HG03575 (cell line): Measurements from ENCODE around the gene VWCE.

Experiments used
- ATAC-seq: cut with Tn5 transposase; IDR thresholded peaks from one replicate; pipeline ENCODE4 v1.9.1; 2021; ENCODE audit not compliant: unreplicated experiment, insufficient number of reproducible peaks, low FRiP score; ENCODE audit errors: extremely low read depth

The VWCE gene

GRCh38 chr11:61292356-61292755 lies 2.8 kb downstream of the VWCE start:
- ATAC-seq: no peak

DNA sequence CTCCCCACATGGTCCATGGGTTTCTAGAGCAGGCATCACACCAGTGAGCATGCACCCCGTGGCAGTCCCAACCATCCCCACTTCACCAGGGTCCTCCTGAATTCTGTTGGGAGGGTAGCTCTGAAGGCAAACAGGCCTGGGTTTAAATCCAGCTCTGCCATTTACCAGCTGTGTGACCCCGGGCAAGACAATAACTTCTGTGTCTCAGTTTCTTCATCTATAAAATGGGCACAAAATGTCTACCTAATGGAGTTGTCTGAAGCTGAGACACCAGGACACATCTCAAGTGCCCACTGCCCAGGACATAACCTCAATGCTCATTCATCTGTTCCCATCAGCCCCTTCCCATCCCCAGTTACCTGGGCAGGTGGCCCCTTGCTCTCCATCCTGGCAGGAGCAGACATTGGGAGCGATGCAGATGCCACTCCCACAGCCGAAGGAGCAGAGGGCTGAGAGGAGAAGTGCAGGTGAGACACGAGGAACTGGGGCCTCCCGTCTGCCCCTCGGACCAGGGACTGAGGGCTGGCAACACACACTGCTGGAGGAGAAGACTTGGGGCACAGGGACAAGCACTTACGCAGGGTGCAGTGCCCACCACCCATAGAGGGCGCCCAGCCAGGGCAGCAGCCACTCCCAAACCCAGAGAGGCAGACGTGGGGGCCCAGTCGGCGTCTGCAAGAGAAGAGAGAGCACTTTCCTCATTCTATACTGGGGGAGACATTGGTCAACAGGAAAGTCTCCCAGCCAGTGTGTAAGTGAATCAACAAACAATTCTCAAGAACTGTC lies 4.0 kb downstream of the VWCE start:
- ATAC-seq: no peak

DNA sequence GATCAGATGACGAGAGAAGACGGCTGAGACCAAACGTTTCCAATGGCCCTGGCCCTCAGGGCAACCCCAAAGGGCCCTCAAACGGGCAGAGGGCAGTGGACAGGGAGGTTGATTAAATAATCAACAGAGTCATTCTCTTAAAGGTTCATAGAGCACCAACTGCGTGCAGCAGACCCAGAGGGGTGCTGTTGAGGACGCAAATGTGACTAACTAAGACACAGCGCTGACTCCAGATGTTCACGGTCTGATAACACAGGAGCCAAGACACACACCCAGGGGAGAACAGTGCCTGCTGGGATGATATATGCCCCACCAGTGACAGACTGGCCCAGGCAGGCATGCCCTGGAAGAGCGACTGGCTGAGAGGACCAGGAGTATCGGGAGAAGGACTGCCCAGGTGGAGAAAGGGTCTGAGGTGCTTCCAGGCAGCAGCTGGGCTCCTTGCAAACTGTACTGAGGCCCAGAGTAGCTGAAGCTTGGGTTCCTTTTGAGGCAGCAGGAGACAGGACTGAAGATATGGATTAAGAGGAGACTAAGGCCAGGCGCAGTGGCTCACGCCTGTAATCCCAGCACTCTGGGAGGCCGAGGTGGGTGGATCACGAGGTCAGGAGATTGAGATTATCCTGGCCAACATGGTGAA lies 7.7 kb downstream of the VWCE start:
- no peak for ATAC-seq

- ATAC-seq: no peak
Measured at GRCh38 chr11:61283613-61284012, 11.5 kb downstream of the VWCE start.

DNA sequence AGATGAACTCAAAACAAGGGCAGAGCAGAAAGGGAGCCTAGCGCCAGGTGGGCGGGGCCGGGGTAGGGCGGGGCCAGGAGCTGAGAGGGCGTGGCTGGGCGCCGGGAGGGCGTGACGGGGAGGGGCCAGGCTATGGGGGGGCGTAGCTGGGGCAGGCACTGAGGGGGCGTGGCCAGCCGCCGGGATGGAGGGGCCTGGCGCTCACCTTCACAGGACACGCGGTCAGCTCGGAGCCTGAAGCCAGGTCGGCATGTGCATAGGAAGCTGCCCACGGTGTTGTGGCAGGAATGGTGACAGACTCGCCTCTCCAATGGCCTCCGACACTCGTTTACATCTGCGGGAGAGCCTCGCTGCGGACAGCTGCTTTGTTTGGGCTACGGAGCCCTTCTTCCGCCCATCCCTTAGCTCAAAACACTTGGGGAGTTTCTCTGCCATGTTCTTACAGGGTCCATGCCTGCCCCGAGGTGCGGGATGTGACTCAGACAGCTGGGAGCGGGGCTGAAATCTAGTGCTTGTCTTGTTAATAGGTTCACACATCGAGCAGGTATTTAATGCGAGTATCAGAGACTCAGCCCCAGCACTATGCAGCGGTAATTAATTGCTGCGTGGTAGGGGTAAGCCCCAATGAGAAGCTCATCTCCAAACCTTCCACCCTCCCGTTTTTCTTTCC lies 13.4 kb downstream of the VWCE start:
- ATAC-seq: no peak

GRCh38 chr11:61280883-61281580 lies 14.1 kb downstream of the VWCE start:
- no peak for ATAC-seq

DNA sequence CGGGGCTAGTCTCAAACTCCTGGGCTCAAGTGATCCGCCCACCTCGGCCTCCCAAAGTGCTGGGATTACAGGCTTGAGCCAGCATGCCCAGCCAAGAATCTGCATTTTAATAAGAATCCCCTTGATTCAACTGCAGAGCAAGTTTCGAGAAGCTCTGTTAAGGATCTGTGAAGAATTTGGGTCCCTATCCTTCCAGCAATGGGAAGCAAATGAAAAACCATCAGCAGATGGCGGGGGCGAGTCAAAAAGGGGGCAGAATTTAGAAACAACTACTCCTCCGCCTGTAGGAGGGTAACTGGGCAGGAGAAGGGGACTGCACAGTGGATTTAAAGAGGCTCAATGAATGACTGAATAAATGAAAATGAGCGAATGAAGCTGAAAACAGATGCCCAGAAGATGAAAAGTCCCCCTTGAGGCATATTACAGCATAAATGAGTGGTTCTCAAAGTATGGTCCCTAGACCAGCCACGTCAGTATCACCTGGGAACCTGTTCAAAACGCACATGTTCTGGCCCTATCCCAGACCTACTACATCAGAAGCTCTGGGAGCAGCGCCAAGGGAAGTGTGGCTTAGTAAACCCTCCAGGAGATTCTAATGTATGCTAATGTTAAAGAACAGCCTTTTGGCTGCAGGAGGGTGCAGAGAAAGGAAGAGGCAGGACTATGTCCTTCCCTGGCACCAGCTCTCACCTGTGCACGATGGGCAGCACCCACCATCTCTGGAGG lies 15.0 kb downstream of the VWCE start:
- no peak for ATAC-seq

GRCh38 chr11:61278001-61278470 lies 17.1 kb downstream of the VWCE start:
- no peak for ATAC-seq

DNA sequence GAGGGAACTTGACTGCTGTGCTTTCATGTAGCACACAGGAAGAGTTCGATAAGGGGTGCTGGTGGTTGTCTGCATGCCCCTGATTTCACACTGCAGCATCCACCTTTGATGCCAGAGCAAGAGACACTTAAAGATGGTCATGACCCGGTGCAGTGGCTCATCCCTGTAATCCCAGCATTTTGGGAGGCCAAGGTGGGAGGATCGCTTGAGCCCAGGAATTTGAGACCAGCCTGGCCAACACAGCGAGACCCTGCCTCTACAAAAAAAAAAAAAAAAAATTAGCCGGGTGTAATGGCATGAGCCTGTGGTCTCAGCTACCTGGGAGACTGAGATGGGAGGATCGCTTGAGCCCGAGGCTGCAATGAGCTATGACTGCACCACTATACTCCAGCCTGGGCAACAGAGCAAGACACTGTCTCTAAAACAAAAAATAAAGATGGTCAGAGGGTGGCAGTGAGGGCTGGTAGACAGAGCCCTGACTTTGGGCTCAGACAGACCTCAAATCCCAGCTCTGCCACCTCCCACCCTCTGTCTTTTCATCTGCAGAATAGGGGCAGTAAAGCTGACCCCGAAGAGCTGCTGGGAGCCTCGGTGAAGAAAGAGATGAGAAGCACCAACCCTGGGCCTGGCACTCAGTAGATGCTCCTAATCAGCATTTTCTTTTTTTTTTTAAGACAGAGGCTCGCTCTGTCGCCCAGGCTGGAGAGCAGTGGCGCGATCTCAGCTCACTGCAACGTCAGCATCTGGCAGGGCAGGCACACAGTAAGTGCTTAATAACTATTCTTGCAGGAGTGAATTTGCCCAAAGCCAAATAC lies 17.7 kb downstream of the VWCE start:
- no peak for ATAC-seq

DNA sequence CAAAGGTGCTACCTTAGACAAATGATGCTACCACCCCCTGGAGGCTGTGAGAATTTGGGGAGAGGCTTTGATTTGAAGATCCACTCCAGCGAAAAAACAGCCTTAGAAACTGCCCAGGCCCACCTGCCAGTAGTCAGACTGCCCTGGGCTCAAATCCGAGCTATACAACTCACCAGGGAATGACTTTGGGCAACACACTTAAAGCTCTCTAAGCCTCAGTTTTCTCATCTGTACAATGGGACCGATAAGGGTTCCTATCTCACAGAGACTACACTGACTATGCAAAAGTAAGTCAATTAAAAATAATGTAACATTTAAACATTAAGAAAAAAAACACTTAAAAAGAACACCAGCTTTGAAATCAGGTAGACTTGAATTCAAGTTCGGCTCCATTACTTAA lies 19.9 kb downstream of the VWCE start:
- no peak for ATAC-seq

DNA sequence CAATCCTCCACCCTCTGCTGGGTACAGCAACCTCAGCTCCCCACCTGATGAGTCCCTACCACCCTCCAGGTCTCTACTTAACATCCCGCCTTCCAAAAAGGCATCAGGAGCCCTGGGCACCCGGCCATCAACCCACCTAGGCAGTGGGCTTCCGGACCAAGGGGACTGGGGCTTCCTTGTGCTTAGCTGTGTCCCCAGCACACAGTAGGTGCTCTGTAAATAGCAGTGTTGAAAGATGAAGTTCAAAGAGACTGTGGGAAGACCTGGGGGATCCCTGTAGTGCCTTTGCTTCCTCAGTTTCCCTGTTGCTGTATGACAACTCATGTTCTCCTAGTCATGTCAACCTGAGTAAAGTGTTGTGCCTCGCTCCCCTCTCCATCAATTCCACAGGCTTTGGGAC lies 21.0 kb downstream of the VWCE start:
- no peak for ATAC-seq

DNA sequence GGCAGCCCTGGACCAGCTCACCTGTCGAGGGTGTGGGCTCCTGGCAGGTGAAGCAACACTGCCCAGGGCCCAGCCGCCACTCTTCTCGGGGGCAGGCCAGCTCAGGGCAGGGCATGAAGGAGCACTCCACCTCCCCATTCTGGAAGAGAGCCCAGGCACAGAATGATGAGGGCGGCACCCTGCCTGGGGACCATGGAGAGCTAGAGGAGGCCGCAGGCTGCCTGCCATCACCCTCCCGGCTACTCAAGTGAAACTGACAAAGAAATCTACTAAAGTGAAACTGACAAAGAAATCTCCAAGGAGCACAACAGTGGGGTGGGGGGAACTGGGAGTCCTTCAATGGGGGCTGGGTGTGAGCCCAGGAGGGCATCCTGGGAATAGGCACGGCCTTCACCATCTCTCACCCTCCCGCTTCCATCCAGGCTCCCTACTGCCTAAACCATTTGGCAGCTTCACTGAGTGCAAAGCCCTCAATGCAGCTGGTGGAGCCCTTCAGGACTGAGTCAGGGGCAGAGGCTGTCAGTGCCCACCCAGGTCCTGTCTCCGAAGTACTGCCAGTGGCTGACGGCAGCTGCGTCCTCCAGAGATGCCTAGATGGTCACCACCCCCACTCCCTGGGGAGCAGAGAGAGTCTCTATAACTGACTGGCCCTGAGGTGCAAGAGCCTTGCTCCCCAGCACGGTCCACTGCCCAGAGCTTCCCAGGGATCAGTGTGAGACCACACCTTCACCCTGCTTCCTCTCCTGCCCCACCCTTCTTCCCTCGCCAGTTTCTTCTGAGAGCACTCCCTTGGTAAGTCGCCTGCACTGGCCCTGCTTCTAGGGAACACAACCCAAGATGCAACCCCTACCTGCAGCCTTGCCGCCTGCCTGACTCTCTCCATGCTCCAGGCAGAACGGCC lies 21.7 kb downstream of the VWCE start:
- ATAC-seq: no peak

DNA sequence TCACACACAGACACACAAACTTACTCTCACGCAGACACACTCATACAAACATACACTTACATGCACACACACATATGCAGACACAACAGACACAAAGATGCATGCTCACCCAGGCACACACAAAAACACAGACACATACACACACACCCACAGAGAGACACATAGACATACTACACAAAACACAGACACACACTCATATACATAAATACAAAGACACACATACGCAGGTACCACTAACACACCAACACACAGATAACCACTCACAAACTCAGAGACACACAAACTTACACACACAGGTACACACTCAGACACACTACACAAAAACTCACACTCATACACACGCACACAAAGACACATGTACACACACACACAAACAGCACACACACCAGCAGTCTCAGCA lies 22.4 kb downstream of the VWCE start:
- ATAC-seq: no peak

- ATAC-seq: no peak
Measured at GRCh38 chr11:61270354-61271076, 24.6 kb downstream of the VWCE start.

- ATAC-seq: no peak
Measured at GRCh38 chr11:61268588-61269250, 26.4 kb downstream of the VWCE start.

GRCh38 chr11:61267437-61267841 lies 27.7 kb downstream of the VWCE start:
- ATAC-seq: no peak
